H1 (cell line): Measurements from ENCODE around the gene PTPRT. TPM values are rescaled to one million over a fixed set of nuclear protein-coding genes. Genes with fewer than 3 reads are reported as not detected.

Experiments used
- CTCF ChIA-PET: fragments of 300-600 bp; sonication (Branson Sonifier 250); formaldehyde crosslinking; loops from one replicate; lab custom pipeline; 2021; ENCODE audit not compliant: partially characterized antibody; lab: Charles Lee
- POLR2A ChIA-PET: fragments of 300-600 bp; sonication (Branson Sonifier 250); formaldehyde crosslinking; loops from one replicate; lab custom pipeline; 2021; ENCODE audit warnings: inconsistent platforms; ENCODE audit not compliant: partially characterized antibody; lab: Charles Lee
- DNase-seq, 2 experiments: peaks; one replicate each; pipeline versions ENCODE4 v3.0.0 to v3.0.0-alpha.2; 2010 to 2022; ENCODE audit warnings: low spot score in 2 of 2, low read depth in 1 of 2, mixed read lengths in 1 of 2
- FAIRE-seq: peaks from 2 replicates; lab custom pipeline; 2011; peaks lifted over from hg19 to GRCh38; lab: Jason Lieb, UNC
- H2AFZ ChIP-seq: 2 replicates; pipeline ENCODE4 v1.8.1; 2012; ENCODE audit warnings: low read length, inconsistent platforms
- H2AK5ac ChIP-seq: 2 replicates; pipeline ENCODE4 v1.6.1; 2013; ENCODE audit warnings: low read depth, low read length
- H2BK120ac ChIP-seq: replicated peaks from 2 replicates; pipeline ENCODE3; 2013; ENCODE audit warnings: low read depth, low read length, inconsistent platforms
- H2BK12ac ChIP-seq: 2 replicates; pipeline ENCODE4 v1.6.1; 2013; ENCODE audit warnings: low read depth, low read length
- H2BK15ac ChIP-seq: 2 replicates; pipeline ENCODE4 v1.6.1; 2013; ENCODE audit warnings: low read length
- H2BK20ac ChIP-seq: 2 replicates; pipeline ENCODE4 v1.6.1; 2013; ENCODE audit warnings: low read length
- H2BK5ac ChIP-seq: 2 replicates; pipeline ENCODE4 v1.6.1; 2013; ENCODE audit warnings: low read depth, low read length
- H3K14ac ChIP-seq: 2 replicates; pipeline ENCODE4 v1.6.1; 2013; ENCODE audit warnings: inconsistent platforms; ENCODE audit not compliant: insufficient read length
- H3K18ac ChIP-seq: 2 replicates; pipeline ENCODE4 v1.6.1; 2013; ENCODE audit warnings: low read length; ENCODE audit errors: extremely low read depth
- H3K23ac ChIP-seq: 2 replicates; pipeline ENCODE4 v1.6.1; 2013; ENCODE audit warnings: inconsistent platforms; ENCODE audit not compliant: insufficient read length
- H3K23me2 ChIP-seq: 2 replicates; pipeline ENCODE4 v1.6.1; 2013; ENCODE audit warnings: low read depth, low read length
- H3K27ac ChIP-seq: 2 replicates; pipeline ENCODE4 v1.6.1; 2011; ENCODE audit warnings: low read depth, low read length, inconsistent platforms
- H3K27me3 ChIP-seq, 4 experiments: replicated peaks in 1 of 4; 1 replicate in 1 of 4; 2 replicates in 3 of 4; pipeline versions ENCODE4 v1.6.1 to v1.8.1; 2011 to 2013; ENCODE audit warnings: low read length in 3 of 4, mild to moderate bottlenecking in 3 of 4, inconsistent platforms in 2 of 4, mixed read lengths in 2 of 4, moderate library complexity in 1 of 4; ENCODE audit not compliant: control insufficient read depth in 3 of 4, insufficient read depth in 3 of 4; ENCODE audit errors: extremely low read depth in 1 of 4
- H3K36me3 ChIP-seq, 4 experiments: 2 replicates each; pipeline versions ENCODE4 v1.6.1 to v1.8.1; 2011 to 2013; ENCODE audit warnings: mild to moderate bottlenecking in 4 of 4, low read length in 3 of 4, moderate library complexity in 2 of 4, control low read depth in 1 of 4, inconsistent platforms in 1 of 4; ENCODE audit not compliant: insufficient read depth in 4 of 4, control insufficient read depth in 2 of 4
- H3K4ac ChIP-seq: replicated peaks from 2 replicates; pipeline ENCODE3; 2013; ENCODE audit warnings: low read length, low read depth, mixed read lengths, inconsistent platforms; ENCODE audit not compliant: insufficient read length
- H3K4me1 ChIP-seq, 4 experiments: replicated peaks in 1 of 4; 1 replicate in 1 of 4; 2 replicates in 3 of 4; pipeline versions ENCODE4 v1.6.1 to v1.8.1; 2011 to 2013; ENCODE audit warnings: low read length in 3 of 4, inconsistent platforms in 2 of 4, mixed read lengths in 1 of 4; ENCODE audit not compliant: insufficient read depth in 4 of 4, control insufficient read depth in 3 of 4
- H3K4me2 ChIP-seq, 2 experiments: 2 replicates each; pipeline versions ENCODE4 v1.6.1 to v1.8.1; 2011 to 2013; ENCODE audit warnings: low read depth in 2 of 2, low read length in 2 of 2, control low read depth in 1 of 2, inconsistent platforms in 1 of 2, mild to moderate bottlenecking in 1 of 2; ENCODE audit not compliant: insufficient read depth in 1 of 2
- H3K4me3 ChIP-seq, 4 experiments: fragments of 200-600, 300-600 bp in 1 of 4; sonication (generic), shearing (Covaris generic), sonication (Bioruptor Twin) in 1 of 4; 2 replicates each; pipeline versions ENCODE4 v1.5.1 to v1.8.1; 2011 to 2016; ENCODE audit warnings: low read length in 4 of 4, low read depth in 3 of 4, control low read depth in 2 of 4, inconsistent platforms in 2 of 4, mild to moderate bottlenecking in 2 of 4, mixed read lengths in 1 of 4, moderate library complexity in 1 of 4; ENCODE audit not compliant: insufficient read depth in 2 of 4; ENCODE audit errors: extremely low read depth in 1 of 4
- H3K56ac ChIP-seq: replicated peaks from 2 replicates; pipeline ENCODE3; 2013; ENCODE audit warnings: low read depth, mild to moderate bottlenecking, mixed read lengths, low read length, inconsistent platforms; ENCODE audit not compliant: insufficient read length
- H3K79me1 ChIP-seq: 2 replicates; pipeline ENCODE4 v1.6.1; 2013; ENCODE audit warnings: low read depth, low read length, control low read depth
- H3K79me2 ChIP-seq, 2 experiments: 2 replicates each; pipeline versions ENCODE4 v1.6.1 to v1.8.1; 2012 to 2013; ENCODE audit warnings: low read length in 2 of 2, mild to moderate bottlenecking in 2 of 2, inconsistent platforms in 1 of 2; ENCODE audit not compliant: insufficient read depth in 2 of 2, control insufficient read depth in 1 of 2
- H3K9ac ChIP-seq, 4 experiments: replicated peaks in 1 of 4; 1 replicate in 1 of 4; 2 replicates in 3 of 4; pipeline versions ENCODE4 v1.6.1 to v1.8.1; 2011 to 2013; ENCODE audit warnings: low read depth in 3 of 4, low read length in 3 of 4, control low read depth in 2 of 4, mild to moderate bottlenecking in 2 of 4, moderate library complexity in 2 of 4, inconsistent platforms in 1 of 4; ENCODE audit errors: extremely low read depth in 1 of 4
- H3K9me3 ChIP-seq, 2 experiments: 2 replicates each; pipeline versions ENCODE4 v1.6.1 to v1.8.1; 2012 to 2013; ENCODE audit warnings: mild to moderate bottlenecking in 2 of 2, moderate library complexity in 2 of 2, control low read depth in 1 of 2, inconsistent platforms in 1 of 2, low read depth in 1 of 2, low read length in 1 of 2, mixed read lengths in 1 of 2; ENCODE audit not compliant: insufficient read depth in 2 of 2
- H4K20me1 ChIP-seq, 2 experiments: replicated peaks in 1 of 2; 2 replicates each; pipeline versions ENCODE3 to v1.8.1; 2011 to 2013; ENCODE audit warnings: inconsistent platforms in 2 of 2, low read length in 2 of 2, mild to moderate bottlenecking in 1 of 2; ENCODE audit not compliant: insufficient read depth in 2 of 2, control insufficient read depth in 1 of 2
- H4K5ac ChIP-seq: 2 replicates; pipeline ENCODE4 v1.6.1; 2013; ENCODE audit warnings: low read length, low read depth, mixed read lengths, inconsistent platforms; ENCODE audit not compliant: insufficient read length
- H4K8ac ChIP-seq: 2 replicates; pipeline ENCODE4 v1.8.0; 2013; ENCODE audit warnings: mild to moderate bottlenecking, moderate library complexity, low read length, inconsistent platforms; ENCODE audit not compliant: insufficient read depth; ENCODE audit errors: extremely low read depth
- H4K91ac ChIP-seq: replicated peaks from 2 replicates; pipeline ENCODE3; 2013; ENCODE audit warnings: low read length, mixed read lengths, inconsistent platforms; ENCODE audit not compliant: insufficient read length
- BCL11A ChIP-seq, 2 experiments: IDR thresholded peaks; one replicate each; pipeline ENCODE4 v1.6.1; 2011; ENCODE audit warnings: low read depth in 2 of 2, low read length in 2 of 2, mild to moderate bottlenecking in 2 of 2
- NRF1 ChIP-seq: IDR thresholded peaks from 2 replicates; pipeline ENCODE4 v1.6.1; 2011; ENCODE audit warnings: mild to moderate bottlenecking, low read depth, low read length, improper control_type of control experiment
- PHF8 ChIP-seq: fragments of 200-600 bp; sonication (generic); conservative IDR thresholded peaks from 2 replicates; pipeline ENCODE4 v1.7.1; 2012; ENCODE audit warnings: low read depth, mild to moderate bottlenecking, inconsistent platforms, low read length, moderate library complexity
- RBBP5 ChIP-seq: IDR thresholded peaks from 2 replicates; pipeline ENCODE4 v1.7.1; 2012; ENCODE audit warnings: low read depth, mild to moderate bottlenecking, inconsistent platforms, low read length, moderate library complexity, borderline replicate concordance
- SRF ChIP-seq: IDR thresholded peaks from 2 replicates; pipeline ENCODE4 v1.6.1; 2011; ENCODE audit warnings: mild to moderate bottlenecking, low read depth, low read length, moderate library complexity
- WGBS, 2 experiments: shearing (Covaris generic) in 1 of 2; methylation state at CpG; one replicate each; pipeline versions ENCODE4 v1.1.6 to v1.1.7; 2013 to 2015; ENCODE audit warnings: low lambda C conversion rate in 2 of 2, mixed read lengths in 2 of 2, inconsistent platforms in 1 of 2, low coverage in 1 of 2, missing lambda C conversion rate in 1 of 2; ENCODE audit not compliant: insufficient replicate concordance in 2 of 2, insufficient coverage in 1 of 2, insufficient read length in 1 of 2; ENCODE audit errors: extremely low coverage in 1 of 2, missing lambda C conversion rate in 1 of 2; 5-methylcytosine and 5-hydroxymethylcytosine counted together
- polyA plus RNA-seq, 7 experiments: library from polyadenylated mRNA; depleted of rRNA in 3 of 7; stranded (reverse) in 5 of 7; unstranded in 2 of 7; fragments of >200 nt in 5 of 7; fragments of 200-250 nt in 2 of 7; gene quantifications; 1 replicate in 5 of 7; 2 replicates in 1 of 7; 4 replicates in 1 of 7; pipeline versions ENCODE4 v1.2.1 to v1.2.3, GENCODE V29; 2011 to 2013; ENCODE audit warnings: missing spikeins in 2 of 7, mixed read lengths in 2 of 7
- total RNA-seq: library from RNA; stranded (reverse); fragmentation: NEBNext Ultra II Directional; extraction: Animal tissue kit (Norgen Biotek cat#: 25700); gene quantifications from 2 replicates; pipeline ENCODE4 v1.2.1, GENCODE V29; 2021

PTPRT gene
- total and polyA plus RNA-seq, 2 of the 8 experiments (the other 6 are each of a cell fraction or from before 2014, with no cell fraction given) = 0.33 to 1.8 TPM

- H2BK20ac ChIP-seq = no peak overlapping the region
- POLR2A ChIA-PET = no interaction called here
Measured at GRCh38 chr20:42752620-42753019, 437.1 kb downstream of the PTPRT start.

More at GRCh38 chr20:42752620-42753019, 437.1 kb downstream of the PTPRT start:
- Histone ChIP-seq H3K79me2 (no peaks in the 10 kb centered on the region), H3K23me2 (no peaks in the 10 kb centered on the region), H3K9ac (no peak overlapping the region), H3K4me2 (no peak overlapping the region), H3K27me3 (no peaks in the 10 kb centered on the region), H4K8ac (no peak overlapping the region), H3K27ac (no peak overlapping the region), H4K5ac (no peak overlapping the region), H2AK5ac (no peak overlapping the region), H2BK15ac (no peak overlapping the region), H2BK5ac (no peak overlapping the region), H3K4ac (no peak overlapping the region), H4K20me1 (no peaks in the 10 kb centered on the region), H3K9me3 (no peaks in the 10 kb centered on the region), H3K4me1 (0 out of 7 replicates have a peak, but pooled peaks cover 0 to 3% (median 0%) of the 10 kb centered on the region in 4 experiments), H2BK120ac (no peak overlapping the region), H3K14ac (no peak overlapping the region), H3K4me3 (no peak overlapping the region), H3K36me3 (no peaks in the 10 kb centered on the region), H2BK12ac (no peak overlapping the region), H2AFZ (no peak overlapping the region), H3K18ac (no peak overlapping the region), H4K91ac (no peak overlapping the region), H3K79me1 (no peaks in the 10 kb centered on the region), H3K23ac (no peak overlapping the region), H3K56ac (no peak overlapping the region)
- TF ChIP-seq BCL11A (IDR thresholded peaks at IDR 0.05; ENCODE audit: low read depth in 2 of 2, low read length in 2 of 2) (no peak), PHF8 (no peak), NRF1 (no peak), RBBP5 (no peak), SRF (no peak)
- DNase-seq (no peak), FAIRE-seq (no peak)
- 90% methylated on average over 3 of the region's 3 CpGs; no CpG with 5 or more reads in 1 of the 2 experiments for WGBS, 2 experiments
- CTCF ChIA-PET = no interaction called here
